HG02970 (cell line): ENCODE results near the gene MAZ.
"Not testable (repeated sequence)": the region's sequence is repeated elsewhere in the genome, so short reads cannot be mapped to it uniquely, and the experiment has no call there.

Experiments
- ATAC-seq: cut with Tn5 transposase; IDR thresholded peaks from one replicate; pipeline ENCODE4 v1.9.1; 2021; ENCODE audit warnings: mild to moderate bottlenecking, moderate library complexity, moderate number of reproducible peaks; ENCODE audit not compliant: unreplicated experiment, low FRiP score

The MAZ gene

GRCh38 chr16:29806099-29806579 is at the start of gene MAZ:
Gene MAZ, plus strand, starts transcription at chr16:29806529. Its CDS starts 173 bp downstream, at chr16:29806702.
- ATAC-seq, result no peak

- no peak for ATAC-seq
These were observed 49.7 kb upstream of the MAZ start for GRCh38 chr16:29756654-29757053.

- not testable (repeated sequence) for ATAC-seq
These were observed 49.2 kb upstream of the MAZ start for GRCh38 chr16:29757086-29757485.

GRCh38 chr16:29757950-29758466 is 48.3 kb upstream of the MAZ start:
- ATAC-seq, result no peak

GRCh38 chr16:29760567-29761279 is 45.6 kb upstream of the MAZ start:
- no peak for ATAC-seq

- ATAC-seq, result not testable (repeated sequence)
These were observed 45.1 kb upstream of the MAZ start for GRCh38 chr16:29761280-29761651.

GRCh38 chr16:29761882-29762281 is 44.4 kb upstream of the MAZ start:
- ATAC-seq, result no peak

GRCh38 chr16:29763326-29763725 is 43.0 kb upstream of the MAZ start:
- no peak for ATAC-seq

GRCh38 chr16:29765167-29766032 is 40.9 kb upstream of the MAZ start:
- no peak for ATAC-seq

GRCh38 chr16:29766571-29766970 is 39.8 kb upstream of the MAZ start:
- no peak for ATAC-seq

GRCh38 chr16:29767062-29767461 is 39.3 kb upstream of the MAZ start:
- no peak for ATAC-seq

GRCh38 chr16:29769507-29769906 is 36.8 kb upstream of the MAZ start:
- no peak for ATAC-seq

GRCh38 chr16:29770250-29770929 is 35.9 kb upstream of the MAZ start:
- no peak for ATAC-seq

GRCh38 chr16:29772330-29772729 is 34.0 kb upstream of the MAZ start:
- ATAC-seq, result not testable (repeated sequence)

GRCh38 chr16:29774730-29775129 is 31.6 kb upstream of the MAZ start:
- no peak for ATAC-seq

GRCh38 chr16:29775742-29776408 is 30.5 kb upstream of the MAZ start:
- ATAC-seq, result no peak

- no peak for ATAC-seq
These were observed 28.6 kb upstream of the MAZ start, which contains the start of gene ZG16 for GRCh38 chr16:29777576-29778350. Gene ZG16, plus strand, starts transcription at chr16:29778256. Its CDS starts 1,011 bp downstream, at chr16:29779267.

- no peak for ATAC-seq
These were observed 26.9 kb upstream of the MAZ start for GRCh38 chr16:29779474-29779873.
